ENCODE data around the gene ZNF764. TPM values are rescaled to one million over a fixed set of nuclear protein-coding genes. Genes with fewer than 3 reads are reported as not detected.
"Not testable (repeated sequence)": the region's sequence is repeated elsewhere in the genome, so short reads cannot be mapped to it uniquely, and the experiment has no call there.

ZNF764 gene
- 2.0 and 3.2 TPM in 2 replicates for total RNA-seq

- peak; percentile 98 for DNase-seq (ENCODE audit: low read depth in 2 of 2)
Observed at GRCh38 chr16:30557957-30558788, at the start of gene ZNF764. Gene ZNF764 (minus strand): TSS chr16:30558374. CDS start chr16:30558182, 192 bp downstream.

GRCh38 chr16:30606004-30606403, 47.8 kb upstream of the ZNF764 start:
- DNase-seq (ENCODE audit: low read depth in 2 of 2), result no peak

- no peak for DNase-seq (ENCODE audit: low read depth in 2 of 2)
Observed at GRCh38 chr16:30605158-30605557, 47.0 kb upstream of the ZNF764 start.

- no peak for DNase-seq (ENCODE audit: low read depth in 2 of 2)
Observed at GRCh38 chr16:30604316-30604947, 46.3 kb upstream of the ZNF764 start.

GRCh38 chr16:30603945-30604315, 45.8 kb upstream of the ZNF764 start:
- no peak for DNase-seq (ENCODE audit: low read depth in 2 of 2)

GRCh38 chr16:30602616-30603277, 44.6 kb upstream of the ZNF764 start:
- DNase-seq (ENCODE audit: low read depth in 2 of 2), result no peak

GRCh38 chr16:30601966-30602365, 43.8 kb upstream of the ZNF764 start:
- no peak for DNase-seq (ENCODE audit: low read depth in 2 of 2)

GRCh38 chr16:30600929-30601328, 42.8 kb upstream of the ZNF764 start:
- DNase-seq (ENCODE audit: low read depth in 2 of 2), result no peak

- DNase-seq (ENCODE audit: low read depth in 2 of 2), result no peak
Observed at GRCh38 chr16:30600215-30600614, 42.0 kb upstream of the ZNF764 start.

GRCh38 chr16:30592871-30593270, 34.7 kb upstream of the ZNF764 start:
- DNase-seq (ENCODE audit: low read depth in 2 of 2), result no peak

- not testable (repeated sequence) for DNase-seq (ENCODE audit: low read depth in 2 of 2)
Observed at GRCh38 chr16:30590869-30591268, 32.7 kb upstream of the ZNF764 start.

- DNase-seq (ENCODE audit: low read depth in 2 of 2), result not testable (repeated sequence)
Observed at GRCh38 chr16:30589582-30589981, 31.4 kb upstream of the ZNF764 start.

- no peak for DNase-seq (ENCODE audit: low read depth in 2 of 2)
Observed at GRCh38 chr16:30588651-30589050, 30.5 kb upstream of the ZNF764 start.

GRCh38 chr16:30585400-30586191, 27.4 kb upstream of the ZNF764 start, which contains the start of gene ZNF785:
Gene ZNF785 (minus strand): TSS chr16:30585697. CDS start chr16:30585611, 86 bp downstream.
- peak; percentile 98 to 99 for DNase-seq (ENCODE audit: low read depth in 2 of 2)

- DNase-seq (ENCODE audit: low read depth in 2 of 2), result no peak
Observed at GRCh38 chr16:30585022-30585399, 26.8 kb upstream of the ZNF764 start.

GRCh38 chr16:30582611-30583340, 24.6 kb upstream of the ZNF764 start:
- DNase-seq (ENCODE audit: low read depth in 2 of 2), result no peak

- DNase-seq (ENCODE audit: low read depth in 2 of 2), result no peak
Observed at GRCh38 chr16:30581457-30581856, 23.3 kb upstream of the ZNF764 start.

- DNase-seq (ENCODE audit: low read depth in 2 of 2), result no peak
Observed at GRCh38 chr16:30574678-30575077, 16.5 kb upstream of the ZNF764 start.

GRCh38 chr16:30571445-30572322, 13.5 kb upstream of the ZNF764 start, which contains the start of gene ZNF688:
Gene ZNF688 (minus strand): TSS chr16:30571714. CDS start chr16:30571629, 85 bp downstream.
- peak; percentile 88 to 98 for DNase-seq (ENCODE audit: low read depth in 2 of 2)
